K562 (cell line): ENCODE results near the gene SLC2A4RG. TPM values are rescaled to one million over a fixed set of nuclear protein-coding genes. Genes with fewer than 3 reads are reported as not detected.
A peak's percentile ranks its signal among the peaks of the same experiment; 100 is the strongest.

Source experiments
- ATF3 ChIP-seq, 2 experiments: fragments of 450-650 bp in 1 of 2; sonication (generic) in 1 of 2; formaldehyde crosslinking in 1 of 2; IDR thresholded peaks in 1 of 2; conservative IDR thresholded peaks in 1 of 2; 2 replicates each; pipeline versions ENCODE4 v1.6.1 to v1.8.1; 2016 to 2023; ENCODE audit warnings: mild to moderate bottlenecking in 2 of 2, moderate library complexity in 2 of 2, inconsistent platforms in 1 of 2, missing genetic modification reagents in 1 of 2
- ELF1 ChIP-seq: fragments of 200-800 bp; sonication (Bioruptor generic); IDR thresholded peaks from 2 replicates; pipeline ENCODE4 v1.6.1; 2016; ENCODE audit warnings: missing genetic modification characterization, missing compliant biosample characterization
- FOXK1 ChIP-seq: sonication (generic); formaldehyde crosslinking; IDR thresholded peaks from 2 replicates; pipeline ENCODE4 v1.8.0; 2022; ENCODE audit warnings: missing genetic modification reagents, mild to moderate bottlenecking, borderline replicate concordance
- HIVEP1 ChIP-seq: fragments of 250-450 bp; sonication (Bioruptor Pico); IDR thresholded peaks from 2 replicates; pipeline ENCODE4 v1.4.0; 2020; ENCODE audit warnings: mild to moderate bottlenecking
- MBD1 ChIP-seq: fragments of 250-450 bp; sonication (Bioruptor Pico); IDR thresholded peaks from 2 replicates; pipeline ENCODE4 v1.8.0; 2022; ENCODE audit warnings: inconsistent platforms
- ZBTB33 ChIP-seq: sonication (generic); formaldehyde crosslinking; IDR thresholded peaks from 2 replicates; pipeline ENCODE4 v1.8.1; 2023; ENCODE audit warnings: mild to moderate bottlenecking, missing genetic modification reagents
- ZBTB7A ChIP-seq: IDR thresholded peaks from 2 replicates; pipeline ENCODE4 v1.6.1; 2011; ENCODE audit warnings: low read depth, mild to moderate bottlenecking, low read length, moderate library complexity, borderline replicate concordance; ENCODE audit not compliant: control insufficient read depth
- ZNF384 ChIP-seq: IDR thresholded peaks from 2 replicates; pipeline ENCODE4 v1.6.1; 2012; ENCODE audit warnings: low read depth, low read length, improper control_type of control experiment
- polyA plus RNA-seq, 8 experiments: library from polyadenylated mRNA; depleted of rRNA in 4 of 8; stranded (reverse) in 5 of 8; unstranded in 3 of 8; fragments of >200 nt; fragmentation: Nextera tagmentation in 2 of 8; fragmentation: Illumina TruSeq in 1 of 8; extraction: Ambion mirVana in 2 of 8; extraction: Trizol in 1 of 8; gene quantifications; 2 replicates each; pipeline versions ENCODE4 v1.2.1 to v1.2.3, GENCODE V29; 2011 to 2014; ENCODE audit warnings: inconsistent platforms in 1 of 8, missing spikeins in 1 of 8
- total RNA-seq, 7 experiments: library from RNA; depleted of rRNA in 6 of 7; stranded (reverse); fragments of >200 nt in 6 of 7; fragmentation: Illumina TruSeq in 2 of 7; extraction: Trizol in 2 of 7; gene quantifications; 2 replicates each; pipeline versions ENCODE4 v1.2.1 to v1.2.3, GENCODE V29; 2011 to 2021; ENCODE audit warnings: low replicate concordance in 1 of 7

Gene SLC2A4RG
- total and polyA plus RNA-seq, 9 of the 15 experiments (the other 6 are each of a cell fraction or from before 2014, with no cell fraction given), result 0.34 to 97.3 (median 26.5) TPM

GRCh38 chr20:63752411-63753101, 13.0 kb downstream of the SLC2A4RG start (continued):
- no peak for TF ChIP-seq ELF1 (tag)
- 0 out of 2 replicates have a peak, but pooled peaks have one; percentile 21 for TF ChIP-seq ATF3 (IDR thresholded peaks at IDR 0.05)
- no peak for TF ChIP-seq ATF3 (CRISPR knock-in tag; conservative IDR thresholded peaks at IDR 0.05)
- TF ChIP-seq ZNF384, result no peak
- TF ChIP-seq ZBTB7A, result peak; percentile 18; the same call in 1 of the 2 replicates
- TF ChIP-seq HIVEP1 (CRISPR knock-in tag), result no peak
- peak; percentile 99 for TF ChIP-seq ZBTB33 (CRISPR knock-in tag)
- 0 out of 2 replicates have a peak, but pooled peaks have one; percentile 46 for TF ChIP-seq MBD1 (CRISPR knock-in tag)
- no peak for TF ChIP-seq FOXK1 (CRISPR knock-in tag)
- TF ChIP-seq, all 486 proteins: peak for 8
